GM23338 (cell line): Measurements from ENCODE around the gene PCBP2. TPM values are rescaled to one million over a fixed set of nuclear protein-coding genes. Genes with fewer than 3 reads are reported as not detected.

Experiments used
- CREB1 ChIP-seq: fragments of 250-450 bp; sonication (Bioruptor Pico); IDR thresholded peaks from 2 replicates; pipeline ENCODE4 v1.5.0; 2020; ENCODE audit warnings: low read depth, mild to moderate bottlenecking, moderate library complexity
- ETS1 ChIP-seq: IDR thresholded peaks from 2 replicates; pipeline ENCODE4 v1.6.1; 2016; ENCODE audit warnings: antibody characterized with exemption
- ZNF331 ChIP-seq: fragments of 250-450 bp; sonication (Bioruptor Pico); IDR thresholded peaks from 2 replicates; pipeline ENCODE4 v1.5.0; 2020; ENCODE audit warnings: low read depth, mild to moderate bottlenecking, moderate library complexity
- polyA plus RNA-seq: library from polyadenylated mRNA; unstranded; fragments of >200 nt; fragmentation: Nextera tagmentation; extraction: Ambion mirVana; gene quantifications from 2 replicates; pipeline ENCODE4 v1.2.1, GENCODE V29; 2016
- small RNA-seq: library from RNA; depleted of rRNA; stranded (forward); fragments of <200 nt; gene quantifications from one replicate; pipeline ENCODE3, GENCODE V24; 2014; ENCODE audit warnings: low replicate concordance
- total RNA-seq: library from RNA; depleted of rRNA; stranded (reverse); fragments of >200 nt; shearing (Covaris generic); gene quantifications from 2 replicates; pipeline ENCODE4 v1.2.3, GENCODE V29; 2014; rRNA removed
- TF ChIP-seq, protein P1 (sequence below): IDR thresholded peaks from one replicate; pipeline ENCODE4 v1.6.1; 2018; ENCODE audit warnings: antibody characterized with exemption; ENCODE audit not compliant: unreplicated experiment

PCBP2 gene
- total and polyA plus RNA-seq, 2 experiments from 2014 or later: 397 to 676 TPM

DNA sequence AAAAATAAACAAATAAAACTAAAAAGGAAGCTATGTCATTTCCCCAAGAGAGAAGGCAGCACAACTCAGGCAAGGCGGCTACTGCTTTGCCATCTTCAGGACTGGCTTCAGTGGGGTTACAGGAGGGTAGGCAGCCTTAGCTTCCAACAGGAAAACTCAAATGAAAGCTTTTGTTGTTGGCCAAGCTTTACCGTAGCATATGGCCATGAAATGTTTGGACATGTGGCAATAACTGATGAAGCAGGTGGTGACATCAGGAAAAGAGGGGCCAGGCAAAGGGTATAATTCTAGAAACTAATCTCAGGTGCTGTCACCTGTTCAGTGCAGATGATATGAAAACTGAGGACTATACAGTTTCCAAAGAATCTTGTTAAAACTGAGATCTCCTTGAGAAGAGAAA, 78.2 kb downstream of the PCBP2 start (continued):
- no peak for TF ChIP-seq ZNF331 (CRISPR knock-in tag)
- TF ChIP-seq CREB1 (CRISPR knock-in tag): no peak
- TF ChIP-seq, protein P1, sequence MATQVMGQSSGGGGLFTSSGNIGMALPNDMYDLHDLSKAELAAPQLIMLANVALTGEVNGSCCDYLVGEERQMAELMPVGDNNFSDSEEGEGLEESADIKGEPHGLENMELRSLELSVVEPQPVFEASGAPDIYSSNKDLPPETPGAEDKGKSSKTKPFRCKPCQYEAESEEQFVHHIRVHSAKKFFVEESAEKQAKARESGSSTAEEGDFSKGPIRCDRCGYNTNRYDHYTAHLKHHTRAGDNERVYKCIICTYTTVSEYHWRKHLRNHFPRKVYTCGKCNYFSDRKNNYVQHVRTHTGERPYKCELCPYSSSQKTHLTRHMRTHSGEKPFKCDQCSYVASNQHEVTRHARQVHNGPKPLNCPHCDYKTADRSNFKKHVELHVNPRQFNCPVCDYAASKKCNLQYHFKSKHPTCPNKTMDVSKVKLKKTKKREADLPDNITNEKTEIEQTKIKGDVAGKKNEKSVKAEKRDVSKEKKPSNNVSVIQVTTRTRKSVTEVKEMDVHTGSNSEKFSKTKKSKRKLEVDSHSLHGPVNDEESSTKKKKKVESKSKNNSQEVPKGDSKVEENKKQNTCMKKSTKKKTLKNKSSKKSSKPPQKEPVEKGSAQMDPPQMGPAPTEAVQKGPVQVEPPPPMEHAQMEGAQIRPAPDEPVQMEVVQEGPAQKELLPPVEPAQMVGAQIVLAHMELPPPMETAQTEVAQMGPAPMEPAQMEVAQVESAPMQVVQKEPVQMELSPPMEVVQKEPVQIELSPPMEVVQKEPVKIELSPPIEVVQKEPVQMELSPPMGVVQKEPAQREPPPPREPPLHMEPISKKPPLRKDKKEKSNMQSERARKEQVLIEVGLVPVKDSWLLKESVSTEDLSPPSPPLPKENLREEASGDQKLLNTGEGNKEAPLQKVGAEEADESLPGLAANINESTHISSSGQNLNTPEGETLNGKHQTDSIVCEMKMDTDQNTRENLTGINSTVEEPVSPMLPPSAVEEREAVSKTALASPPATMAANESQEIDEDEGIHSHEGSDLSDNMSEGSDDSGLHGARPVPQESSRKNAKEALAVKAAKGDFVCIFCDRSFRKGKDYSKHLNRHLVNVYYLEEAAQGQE: no peak
- TF ChIP-seq ETS1: no peak

Small RNA genes lying within 50 kb of the gene (small RNA-seq; reads per million reads assigned to genes)
- not detected for gene AC023509.3

Other genes starting within 250 kb of the PCBP2 start
- 0.39 TPM in 1 of 2 replicates, not detected in the other for gene ITGB7, start 244.9 kb upstream of the PCBP2 start, total RNA-seq
- gene ITGB7, start 244.9 kb upstream of the PCBP2 start, polyA plus RNA-seq: 0.32 and 0.43 TPM in 2 replicates
- gene RARG, start 219.9 kb upstream of the PCBP2 start, total RNA-seq: 39.3 and 50.2 TPM in 2 replicates
- 16.4 and 18.5 TPM in 2 replicates for gene RARG, start 219.9 kb upstream of the PCBP2 start, polyA plus RNA-seq
- 39.6 and 56.5 TPM in 2 replicates for gene ESPL1, start 183.8 kb upstream of the PCBP2 start, total RNA-seq
- 12.7 and 13.2 TPM in 2 replicates for gene ESPL1, start 183.8 kb upstream of the PCBP2 start, polyA plus RNA-seq
- 199 and 225 TPM in 2 replicates for gene PFDN5, start 156.6 kb upstream of the PCBP2 start, total RNA-seq
- gene PFDN5, start 156.6 kb upstream of the PCBP2 start, polyA plus RNA-seq: 567 and 586 TPM in 2 replicates
- gene MYG1, start 152.4 kb upstream of the PCBP2 start, total RNA-seq: 65.0 and 66.5 TPM in 2 replicates
- gene MYG1, start 152.4 kb upstream of the PCBP2 start, polyA plus RNA-seq: 94.2 and 100.0 TPM in 2 replicates
- gene AAAS, start 130.5 kb upstream of the PCBP2 start, total RNA-seq: 77.7 and 81.7 TPM in 2 replicates
- gene AAAS, start 130.5 kb upstream of the PCBP2 start, polyA plus RNA-seq: 36.7 and 40.4 TPM in 2 replicates
- 0.04 and 0.17 TPM in 2 replicates for gene SP7, start 115.7 kb upstream of the PCBP2 start, total RNA-seq
- 0.16 TPM in 1 of 2 replicates, not detected in the other for gene SP7, start 115.7 kb upstream of the PCBP2 start, polyA plus RNA-seq
- gene SP1, start 71.9 kb upstream of the PCBP2 start, total RNA-seq: 68.4 and 73.3 TPM in 2 replicates
- 10.6 and 11.1 TPM in 2 replicates for gene SP1, start 71.9 kb upstream of the PCBP2 start, polyA plus RNA-seq
- gene AMHR2, start 28.2 kb upstream of the PCBP2 start, total RNA-seq: 0.24 TPM in 1 of 2 replicates, not detected in the other
- gene AMHR2, start 28.2 kb upstream of the PCBP2 start, polyA plus RNA-seq: not detected in 2 replicates
- gene PRR13, start 10.4 kb upstream of the PCBP2 start, total RNA-seq: 70.5 and 120 TPM in 2 replicates
- gene PRR13, start 10.4 kb upstream of the PCBP2 start, polyA plus RNA-seq: 302 and 303 TPM in 2 replicates
- 15.6 and 17.9 TPM in 2 replicates for gene MAP3K12, start 47.4 kb downstream of the PCBP2 start, total RNA-seq
- 6.6 and 7.9 TPM in 2 replicates for gene MAP3K12, start 47.4 kb downstream of the PCBP2 start, polyA plus RNA-seq
- gene TARBP2, start 49.2 kb downstream of the PCBP2 start, total RNA-seq: 55.7 and 83.4 TPM in 2 replicates
- 52.1 and 57.0 TPM in 2 replicates for gene TARBP2, start 49.2 kb downstream of the PCBP2 start, polyA plus RNA-seq
- gene NPFF, start 55.4 kb downstream of the PCBP2 start, total RNA-seq: 0.69 TPM in 1 of 2 replicates, not detected in the other
- 0.71 and 0.96 TPM in 2 replicates for gene NPFF, start 55.4 kb downstream of the PCBP2 start, polyA plus RNA-seq
- 13.2 and 13.9 TPM in 2 replicates for gene ATF7, start 174.3 kb downstream of the PCBP2 start, total RNA-seq
- 16.3 and 16.6 TPM in 2 replicates for gene ATF7, start 174.3 kb downstream of the PCBP2 start, polyA plus RNA-seq
- gene ATP5MC2, start 224.0 kb downstream of the PCBP2 start, total RNA-seq: 362 and 393 TPM in 2 replicates
- gene ATP5MC2, start 224.0 kb downstream of the PCBP2 start, polyA plus RNA-seq: 815 and 821 TPM in 2 replicates